HG03571 (cell line): ENCODE measurements around the gene ETS2.
"Not testable (repeated sequence)": the region's sequence is repeated elsewhere in the genome, so short reads cannot be mapped to it uniquely, and the experiment has no call there.

Experiments
- ATAC-seq: cut with Tn5 transposase; IDR thresholded peaks from one replicate; pipeline ENCODE4 v1.9.1; 2021; ENCODE audit not compliant: unreplicated experiment

Gene ETS2

DNA sequence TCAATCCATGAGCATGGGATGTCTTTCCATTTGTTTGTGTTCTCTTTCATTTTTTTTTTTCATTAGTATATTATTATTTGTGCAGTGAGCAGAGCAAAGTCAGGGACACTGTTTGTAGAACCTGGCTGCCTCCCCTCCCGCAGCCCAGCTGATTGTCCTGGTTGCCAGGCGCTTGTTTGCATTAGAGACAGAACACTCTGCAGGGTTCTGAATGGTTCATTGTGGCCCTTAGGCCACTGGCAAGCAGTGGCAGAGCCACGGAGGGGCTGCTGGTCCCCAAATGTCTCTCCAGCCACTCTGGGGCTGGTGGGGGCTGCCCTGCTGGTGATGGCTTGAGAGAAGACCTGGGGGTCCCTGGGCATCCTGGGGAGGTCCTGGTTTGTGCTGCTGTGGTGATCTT lies 29.0 kb downstream of the ETS2 start:
- ATAC-seq: no peak

DNA sequence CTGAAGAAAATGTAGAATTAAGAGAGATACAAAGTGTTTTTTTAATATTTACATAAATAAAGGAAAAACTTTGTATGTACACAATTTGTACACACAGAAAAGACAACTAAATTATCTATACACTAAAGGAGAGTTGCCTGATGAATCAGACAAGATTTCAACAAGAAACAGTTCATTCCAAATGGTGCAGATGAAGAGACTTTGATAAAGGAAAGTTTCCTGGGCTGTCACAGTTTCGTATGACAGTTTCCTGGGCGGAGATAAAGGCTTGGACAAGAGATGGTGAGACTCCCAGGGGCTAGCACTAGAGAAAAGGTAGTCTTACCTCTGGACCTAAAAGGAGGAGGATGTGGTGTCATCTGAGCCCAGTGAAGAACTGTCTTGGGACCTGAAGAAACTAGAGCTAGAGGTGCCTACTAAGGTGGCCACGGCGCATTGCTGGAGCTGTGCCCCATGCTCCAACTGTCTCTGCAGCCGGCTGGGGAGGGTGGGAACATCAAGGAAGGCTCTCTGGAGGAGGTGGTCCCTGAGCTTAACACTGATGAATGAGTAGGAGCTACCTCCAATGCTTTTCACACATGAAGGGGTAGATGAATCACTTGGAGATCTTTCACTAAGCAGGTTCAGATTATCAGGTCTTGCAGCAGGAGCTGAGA lies 32.2 kb downstream of the ETS2 start:
- no peak for ATAC-seq

DNA sequence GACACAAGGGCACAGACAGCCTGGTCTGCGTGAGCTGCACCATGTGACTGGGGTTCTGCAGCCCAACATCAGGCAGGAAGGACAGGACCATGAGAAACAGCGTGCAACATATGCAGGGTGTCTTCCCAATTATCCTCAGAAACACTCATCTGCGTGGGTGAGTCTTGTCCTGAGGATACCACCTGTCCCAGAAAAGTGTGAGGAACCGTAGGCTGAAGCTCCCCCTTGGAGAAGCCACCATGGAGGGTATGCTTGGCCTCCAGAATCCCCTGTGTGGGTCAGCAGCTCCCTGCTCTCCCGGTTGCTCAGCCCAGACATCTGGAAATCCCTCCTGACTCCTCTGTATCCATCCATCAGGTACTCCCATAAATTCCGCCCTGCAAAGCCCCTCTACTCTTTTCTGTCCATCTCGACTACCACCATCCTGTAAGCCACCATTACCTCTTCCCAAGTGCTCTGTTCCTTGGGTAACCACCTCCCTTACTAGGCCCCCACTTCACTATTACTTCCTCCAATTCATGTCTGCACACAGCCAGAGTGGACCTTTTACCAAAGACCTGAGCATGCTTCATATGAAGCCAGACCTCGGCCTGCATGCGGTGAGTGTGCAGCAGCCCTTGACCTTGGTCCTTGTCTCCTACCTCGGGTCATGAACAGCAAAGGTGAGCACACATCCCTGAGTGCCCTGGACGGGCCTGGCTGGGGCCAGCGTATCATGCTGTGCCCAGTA lies 33.0 kb downstream of the ETS2 start:
- ATAC-seq: no peak

GRCh38 chr21:38839328-38840286 lies 33.9 kb downstream of the ETS2 start:
- ATAC-seq: no peak

DNA sequence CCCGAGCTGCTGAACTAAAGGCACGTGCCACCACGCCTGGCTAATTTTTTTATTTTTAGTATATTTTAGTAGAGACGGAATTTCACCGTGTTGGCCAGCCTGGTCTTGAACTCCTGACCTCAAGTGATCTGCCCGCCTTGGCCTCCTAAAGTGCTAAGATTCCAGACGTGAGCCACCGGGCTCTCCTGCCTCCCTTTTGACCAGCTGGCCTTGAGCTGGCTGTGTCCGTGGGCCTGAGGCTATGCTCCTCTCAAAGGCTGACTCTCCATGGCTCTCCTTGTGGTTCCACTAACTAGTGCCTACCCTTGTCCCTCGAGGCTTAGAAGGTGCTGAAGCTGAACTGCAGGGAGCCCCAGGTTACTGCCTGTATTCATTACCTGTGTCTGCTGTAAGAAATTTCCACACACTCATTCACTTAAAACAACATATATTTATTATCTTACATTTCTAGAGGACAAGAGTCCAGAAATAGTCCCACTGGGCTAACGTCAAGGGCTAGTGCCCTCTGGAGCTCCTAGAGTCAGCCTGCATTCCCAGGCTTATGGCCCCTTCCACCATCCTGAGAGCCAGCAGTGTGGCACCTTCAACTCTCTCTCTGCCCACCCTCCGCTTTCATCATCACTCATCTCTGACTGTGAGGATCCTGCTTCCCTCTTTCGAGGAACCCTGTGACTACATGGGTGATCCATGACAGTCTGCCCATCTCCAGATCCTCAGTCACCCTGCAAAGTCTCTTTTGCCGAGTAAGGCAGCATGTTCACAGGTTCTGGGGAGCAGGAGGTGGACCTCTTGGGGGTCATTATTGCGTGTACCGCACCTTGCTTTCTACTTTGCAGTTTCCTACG lies 34.9 kb downstream of the ETS2 start:
- ATAC-seq: no peak

DNA sequence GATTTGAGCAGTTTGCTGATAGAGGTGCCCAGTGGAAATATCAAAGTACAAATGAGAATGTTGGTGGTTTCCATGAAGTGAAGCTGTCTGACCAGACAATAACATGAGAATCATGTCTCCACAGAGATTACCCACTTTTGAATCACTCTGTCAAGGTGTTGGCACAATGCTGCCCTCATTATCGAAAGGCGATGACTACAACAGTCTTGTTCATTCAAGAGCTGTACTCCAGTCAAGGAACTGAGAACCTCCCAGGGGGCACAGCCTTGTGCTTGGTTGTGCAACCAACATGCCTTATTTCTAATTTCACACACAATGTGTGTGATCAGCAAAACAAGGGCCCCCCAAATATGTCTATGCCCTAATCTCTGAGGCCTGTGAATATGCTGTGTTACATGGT lies 35.7 kb downstream of the ETS2 start:
- no peak for ATAC-seq

- no peak for ATAC-seq
Observed at GRCh38 chr21:38842079-38842478, 36.4 kb downstream of the ETS2 start.

GRCh38 chr21:38843379-38843778 lies 37.6 kb downstream of the ETS2 start:
- ATAC-seq: no peak

DNA sequence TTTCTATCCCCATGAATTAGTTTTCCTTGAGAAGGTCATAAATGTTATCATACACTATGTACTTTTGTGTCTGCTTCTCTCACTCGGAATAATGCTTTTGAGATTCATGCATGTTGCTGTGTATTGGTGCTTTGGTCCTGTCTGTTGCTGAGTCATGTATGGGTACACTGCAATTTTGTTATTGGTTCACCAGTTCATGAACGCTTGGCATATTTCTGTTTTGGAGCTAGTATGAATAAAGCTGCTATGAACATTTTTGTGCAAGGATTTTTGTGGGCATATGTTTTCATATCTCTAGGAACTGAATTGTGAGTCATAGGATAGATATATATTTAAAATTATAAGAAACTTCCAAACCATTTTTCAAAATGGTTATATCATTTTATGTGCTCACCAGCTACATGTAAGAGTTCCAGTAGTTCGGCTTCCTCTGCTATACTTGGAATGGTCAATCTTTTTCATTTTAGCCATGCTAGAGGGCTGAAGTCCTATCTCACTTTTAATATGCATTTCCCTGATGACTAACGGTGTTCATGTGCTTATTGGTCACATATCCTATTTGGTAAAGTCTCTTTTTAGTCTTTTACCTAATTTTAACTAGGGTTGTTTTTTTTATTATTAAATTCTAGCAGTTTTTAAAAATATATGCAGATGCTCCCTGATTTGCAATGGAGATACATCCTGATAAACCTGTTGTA lies 38.2 kb downstream of the ETS2 start:
- ATAC-seq: no peak

DNA sequence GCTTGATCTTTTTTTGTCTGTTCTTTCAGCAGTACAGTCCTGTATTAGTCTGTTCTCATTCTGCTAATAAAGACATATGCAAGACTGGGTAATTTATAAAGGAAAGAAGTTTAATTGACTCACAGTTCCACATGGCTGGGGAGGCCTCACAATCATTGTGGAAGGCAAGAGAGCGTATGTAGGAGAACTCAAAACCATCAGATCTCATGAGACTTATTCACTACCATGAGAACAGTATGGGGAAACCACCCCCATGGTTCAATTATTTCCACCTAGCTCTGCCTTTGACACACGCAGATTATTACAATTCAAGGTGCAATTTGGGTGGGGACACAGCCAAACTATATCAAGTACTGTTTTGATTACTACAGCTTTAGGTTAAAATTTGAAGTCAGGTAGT lies 39.6 kb downstream of the ETS2 start:
- ATAC-seq: not testable (repeated sequence)

DNA sequence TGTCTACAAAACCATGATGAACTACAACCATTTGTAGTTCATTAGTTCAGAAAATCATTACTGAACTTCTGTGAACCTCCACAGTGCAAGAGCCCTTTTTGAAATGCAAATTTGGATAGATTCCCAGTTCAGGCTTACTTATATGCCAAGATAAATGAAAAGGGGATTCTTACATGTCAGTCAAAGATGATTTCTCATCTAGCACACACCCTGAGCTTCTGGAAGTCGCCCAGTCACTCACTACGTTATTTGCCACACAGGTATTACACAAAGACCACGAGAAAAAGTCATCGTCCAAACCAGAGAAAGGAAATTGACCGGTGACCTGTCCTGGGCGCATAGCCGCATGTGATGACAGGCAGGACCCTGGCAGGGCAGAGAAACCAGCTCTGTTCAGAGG lies 41.8 kb downstream of the ETS2 start:
- no peak for ATAC-seq

- ATAC-seq: no peak
Observed at GRCh38 chr21:38848187-38848609, 42.5 kb downstream of the ETS2 start.

DNA sequence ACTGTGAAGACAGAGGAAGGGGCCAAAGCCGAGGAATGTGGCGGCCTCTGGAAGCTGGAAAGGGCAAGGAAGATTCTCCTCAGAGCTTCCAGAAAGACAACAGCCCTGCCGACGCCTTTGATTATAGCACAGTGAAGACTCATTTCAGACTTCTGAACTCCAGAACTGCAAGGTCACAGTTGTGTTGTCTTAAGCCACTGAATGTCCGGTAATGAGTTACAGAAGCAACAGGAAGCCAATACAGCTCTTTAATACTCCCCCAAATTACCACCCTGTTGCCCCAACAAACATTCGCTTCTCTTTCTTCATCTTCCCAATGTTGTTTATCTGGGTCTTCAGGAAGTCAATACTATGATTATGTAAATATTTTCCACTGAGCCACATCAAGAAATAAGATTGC lies 44.0 kb downstream of the ETS2 start:
- ATAC-seq: no peak

DNA sequence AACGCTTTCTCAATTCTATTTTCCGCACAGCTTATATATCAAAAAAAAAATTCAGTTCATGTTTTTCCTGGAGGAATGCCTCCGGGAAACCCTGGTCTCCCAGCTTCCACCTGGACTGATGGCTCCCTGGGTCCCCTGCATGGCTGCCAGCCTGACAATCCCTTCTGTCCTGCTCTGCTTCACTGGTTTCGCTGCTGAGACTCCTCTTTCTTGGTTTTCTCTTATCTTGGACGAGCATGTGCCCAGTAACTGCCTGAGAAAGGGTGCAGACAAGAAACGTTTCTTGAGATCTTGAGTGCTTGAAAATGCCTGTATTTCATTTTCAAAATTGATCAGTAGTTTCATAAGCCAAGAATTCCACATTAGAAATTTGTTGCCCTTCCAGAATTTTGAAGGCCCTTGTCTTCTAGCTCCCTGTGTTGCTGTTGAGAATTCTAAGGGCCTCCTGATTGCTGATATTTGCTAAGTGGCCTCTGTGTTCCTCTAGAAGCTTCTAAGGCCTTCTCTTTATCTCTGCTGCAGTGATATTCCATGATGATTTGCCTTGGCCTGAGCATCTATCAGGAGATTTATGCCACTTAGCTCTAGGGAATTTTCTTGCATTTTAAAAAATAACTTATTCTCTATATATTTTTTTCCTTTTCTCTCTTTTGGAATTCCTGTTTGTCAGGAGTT lies 44.7 kb downstream of the ETS2 start:
- ATAC-seq: no peak

- no peak for ATAC-seq
Observed at GRCh38 chr21:38851101-38851500, 45.4 kb downstream of the ETS2 start.

DNA sequence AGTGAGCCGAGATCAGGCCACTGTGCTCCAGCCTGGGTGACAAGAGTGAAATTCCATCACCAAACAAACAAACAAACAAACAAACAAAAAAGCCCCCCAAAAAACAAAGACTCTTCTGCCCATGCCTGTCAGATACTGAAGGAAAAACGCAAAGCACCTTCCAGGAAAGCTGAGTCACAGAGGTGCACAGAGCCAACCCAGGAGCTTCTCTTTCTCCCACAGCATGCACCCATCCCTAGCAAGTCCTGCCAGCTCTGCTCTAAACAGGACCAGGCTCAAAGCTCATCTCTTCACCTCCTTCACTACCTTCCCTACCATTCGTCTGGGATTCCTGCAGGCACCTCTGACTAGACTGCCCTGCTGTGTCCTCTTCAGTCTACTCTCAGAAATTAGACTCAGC lies 46.5 kb downstream of the ETS2 start:
- ATAC-seq: no peak

DNA sequence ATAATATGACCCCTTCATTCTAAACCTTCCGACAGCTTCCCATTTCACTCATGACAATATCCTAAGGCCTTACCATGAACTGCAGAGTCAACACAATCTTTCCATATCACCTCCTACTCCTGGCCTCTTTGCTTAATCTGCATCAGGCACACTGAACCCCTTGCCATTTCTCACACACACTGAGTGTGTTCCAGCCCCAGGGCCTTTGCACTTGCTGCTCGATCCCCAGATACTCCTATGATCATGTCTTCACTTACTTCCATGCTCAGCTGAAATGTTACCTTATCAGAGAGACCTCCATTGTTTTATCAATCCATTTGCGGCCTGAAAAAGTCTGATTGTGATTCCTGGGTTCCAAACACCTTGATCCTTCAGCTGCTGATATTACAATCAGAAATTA lies 47.0 kb downstream of the ETS2 start:
- ATAC-seq: no peak

DNA sequence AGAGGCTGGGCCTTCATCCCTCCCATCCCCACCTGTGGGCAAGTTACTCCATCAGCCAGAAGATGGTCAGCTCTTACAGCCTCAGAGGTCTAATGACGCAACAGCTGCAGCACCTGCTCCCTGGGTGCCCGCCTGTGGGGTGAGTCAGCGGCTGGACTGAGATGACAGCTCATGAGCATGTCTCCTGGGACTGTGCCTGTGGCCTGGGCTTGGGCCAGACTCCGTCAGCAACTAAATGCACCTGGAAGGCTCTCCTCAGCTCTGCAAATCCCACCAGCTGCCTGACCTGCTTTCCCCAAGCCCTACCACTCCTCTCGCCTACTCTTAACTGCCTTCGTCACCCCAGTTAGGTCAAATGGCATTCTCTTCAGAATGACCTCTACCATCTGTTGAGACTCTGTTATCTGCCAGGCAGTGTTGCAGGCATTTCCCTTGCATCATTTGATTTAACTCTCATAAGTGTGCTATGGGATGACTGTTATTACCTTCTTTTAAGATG lies 47.7 kb downstream of the ETS2 start:
- ATAC-seq: no peak

DNA sequence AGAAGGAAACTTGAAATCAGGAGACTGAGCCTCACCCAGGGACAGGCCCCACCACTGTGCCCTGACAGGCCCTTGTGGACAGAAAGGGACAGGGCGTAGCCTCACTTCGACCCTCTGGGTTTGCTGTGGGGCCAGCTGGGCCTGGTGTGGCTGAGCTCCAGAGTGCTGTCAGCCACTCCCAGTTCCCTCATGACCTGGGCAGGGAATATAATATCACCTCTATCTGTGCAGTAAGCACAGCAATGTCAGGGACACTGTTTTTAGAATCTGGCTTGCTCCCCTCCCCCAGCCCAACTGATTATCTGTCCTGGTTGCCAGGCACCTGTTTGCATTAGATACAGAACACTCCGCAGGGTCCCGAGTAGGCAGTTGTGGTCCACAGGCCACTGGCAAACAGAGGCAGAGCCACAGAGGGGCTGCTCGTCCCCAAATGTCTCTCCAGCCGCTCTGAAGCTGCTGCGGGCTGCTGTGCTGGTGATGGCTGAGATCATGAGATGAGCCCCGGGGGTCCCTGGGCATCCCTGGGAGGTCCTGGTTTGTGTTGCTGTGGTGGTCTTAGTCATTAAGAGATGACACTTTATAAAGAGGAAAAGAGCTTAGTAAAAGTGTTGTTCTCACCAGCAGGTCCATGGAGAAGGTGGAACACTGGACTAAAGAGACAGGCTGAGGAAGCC lies 51.6 kb downstream of the ETS2 start:
- no peak for ATAC-seq
